ENCODE measurements around the gene SYDE2.

DNA sequence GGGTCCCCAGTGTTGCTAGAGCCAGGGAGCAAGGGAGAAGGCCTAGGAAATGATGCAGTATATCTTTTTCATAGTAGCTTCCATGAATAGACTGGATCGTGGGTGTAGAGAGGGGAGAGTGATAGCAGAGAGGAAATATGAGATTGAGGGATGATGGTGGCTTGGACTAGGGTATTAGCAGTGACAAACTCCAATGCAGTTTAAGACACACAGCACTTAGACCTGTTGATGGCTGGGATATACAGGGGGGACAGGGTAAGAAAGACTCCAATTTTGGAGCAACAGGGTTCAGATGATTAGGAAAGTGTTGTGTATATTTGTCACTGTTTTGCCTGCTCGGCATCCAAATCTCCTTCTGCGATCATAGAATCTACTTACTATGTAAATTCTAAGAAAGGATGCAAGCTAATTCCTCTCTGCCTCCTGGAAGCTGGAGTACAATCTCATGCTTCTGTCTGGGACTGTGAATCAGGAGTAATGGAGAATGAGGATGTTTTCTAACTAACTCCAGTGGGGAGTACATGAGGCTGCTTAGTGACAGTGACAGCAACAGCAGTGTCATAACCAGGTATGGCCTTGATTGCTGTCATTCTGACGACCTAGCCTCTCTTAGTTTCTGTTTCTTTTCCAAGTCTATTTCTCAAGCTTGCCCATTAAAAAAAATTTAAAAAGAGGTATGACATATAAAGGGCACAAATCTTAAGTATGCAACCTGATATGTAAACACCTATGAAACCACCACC lies 47.5 kb downstream of the SYDE2 start:
- TF ChIP-seq, protein P1, sequence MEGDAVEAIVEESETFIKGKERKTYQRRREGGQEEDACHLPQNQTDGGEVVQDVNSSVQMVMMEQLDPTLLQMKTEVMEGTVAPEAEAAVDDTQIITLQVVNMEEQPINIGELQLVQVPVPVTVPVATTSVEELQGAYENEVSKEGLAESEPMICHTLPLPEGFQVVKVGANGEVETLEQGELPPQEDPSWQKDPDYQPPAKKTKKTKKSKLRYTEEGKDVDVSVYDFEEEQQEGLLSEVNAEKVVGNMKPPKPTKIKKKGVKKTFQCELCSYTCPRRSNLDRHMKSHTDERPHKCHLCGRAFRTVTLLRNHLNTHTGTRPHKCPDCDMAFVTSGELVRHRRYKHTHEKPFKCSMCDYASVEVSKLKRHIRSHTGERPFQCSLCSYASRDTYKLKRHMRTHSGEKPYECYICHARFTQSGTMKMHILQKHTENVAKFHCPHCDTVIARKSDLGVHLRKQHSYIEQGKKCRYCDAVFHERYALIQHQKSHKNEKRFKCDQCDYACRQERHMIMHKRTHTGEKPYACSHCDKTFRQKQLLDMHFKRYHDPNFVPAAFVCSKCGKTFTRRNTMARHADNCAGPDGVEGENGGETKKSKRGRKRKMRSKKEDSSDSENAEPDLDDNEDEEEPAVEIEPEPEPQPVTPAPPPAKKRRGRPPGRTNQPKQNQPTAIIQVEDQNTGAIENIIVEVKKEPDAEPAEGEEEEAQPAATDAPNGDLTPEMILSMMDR (IDR thresholded peaks at IDR 0.05): no peak
- TF ChIP-seq POLR2A (IDR thresholded peaks at IDR 0.05) (no peak), POLR2AphosphoS5 (IDR thresholded peaks at IDR 0.05) (no peak), EP300 (IDR thresholded peaks at IDR 0.05) (no peak)

Measured in stomach (tissue), 4 donors.